ENCODE data around the gene CLTCL1. TPM values are rescaled to one million over a fixed set of nuclear protein-coding genes. Genes with fewer than 3 reads are reported as not detected.
"Not testable (repeated sequence)": the region's sequence is repeated elsewhere in the genome, so short reads cannot be mapped to it uniquely, and the experiment has no call there.

Gene CLTCL1
- polyA plus RNA-seq, 1 donor: 2.2 TPM

- Histone ChIP-seq H3K4me3 (ENCODE audit: low read length) (no peak overlapping the region), H3K27me3 (ENCODE audit: control insufficient read depth, insufficient read depth, low read length) (no peaks in the 10 kb centered on the region), H3K4me1 (ENCODE audit: control insufficient read depth, insufficient read depth, low read length) (no peaks in the 10 kb centered on the region), H3K27ac (ENCODE audit: low read length) (no peak overlapping the region), H3K9me3 (ENCODE audit: control insufficient read depth, low read depth, low read length) (no peaks in the 10 kb centered on the region), H3K36me3 (ENCODE audit: control insufficient read depth, insufficient read depth, low read length) (no peaks in the 10 kb centered on the region)
- no peak for DNase-seq
- WGBS (ENCODE audit: insufficient coverage, low lambda C conversion rate): no CpG with 5 or more reads among the region's 8 CpGs
Measured at GRCh38 chr22:19275104-19275503, 16.4 kb downstream of the CLTCL1 start.

GRCh38 chr22:19271856-19272535, 19.5 kb downstream of the CLTCL1 start:
- 100% methylated on average over 2 of the region's 10 CpGs for whole genome bisulfite sequencing (ENCODE audit: insufficient coverage, low lambda C conversion rate)
- no peak for DNase-seq
- Histone ChIP-seq H3K9me3 (ENCODE audit: control insufficient read depth, low read depth, low read length) (no peaks in the 10 kb centered on the region), H3K36me3 (ENCODE audit: control insufficient read depth, insufficient read depth, low read length) (no peaks in the 10 kb centered on the region), H3K27ac (ENCODE audit: low read length) (no peak overlapping the region), H3K4me1 (ENCODE audit: control insufficient read depth, insufficient read depth, low read length) (no peaks in the 10 kb centered on the region), H3K27me3 (ENCODE audit: control insufficient read depth, insufficient read depth, low read length) (no peaks in the 10 kb centered on the region), H3K4me3 (ENCODE audit: low read length) (no peak overlapping the region)

- H3K27ac ChIP-seq (ENCODE audit: low read length): no peak overlapping the region
- H3K27me3 ChIP-seq (ENCODE audit: control insufficient read depth, insufficient read depth, low read length): no peaks in the 10 kb centered on the region
- peaks cover 3% of the 10 kb centered on the region for H3K9me3 ChIP-seq (ENCODE audit: control insufficient read depth, low read depth, low read length)
- H3K4me1 ChIP-seq (ENCODE audit: control insufficient read depth, insufficient read depth, low read length): no peaks in the 10 kb centered on the region
- DNase-seq: no peak
- no CpG with 5 or more reads among the region's 4 CpGs for WGBS (ENCODE audit: insufficient coverage, low lambda C conversion rate)
- no peak overlapping the region for H3K4me3 ChIP-seq (ENCODE audit: low read length)
- H3K36me3 ChIP-seq (ENCODE audit: control insufficient read depth, insufficient read depth, low read length): no peaks in the 10 kb centered on the region
Measured at GRCh38 chr22:19271273-19271855, 20.2 kb downstream of the CLTCL1 start.

- no peaks in the 10 kb centered on the region for H3K36me3 ChIP-seq (ENCODE audit: control insufficient read depth, insufficient read depth, low read length)
- H3K27me3 ChIP-seq (ENCODE audit: control insufficient read depth, insufficient read depth, low read length): no peaks in the 10 kb centered on the region
- peaks cover 5% of the 10 kb centered on the region for H3K9me3 ChIP-seq (ENCODE audit: control insufficient read depth, low read depth, low read length)
- WGBS (ENCODE audit: insufficient coverage, low lambda C conversion rate): no CpG with 5 or more reads among the region's 1 CpG
- H3K4me1 ChIP-seq (ENCODE audit: control insufficient read depth, insufficient read depth, low read length): no peaks in the 10 kb centered on the region
- H3K27ac ChIP-seq (ENCODE audit: low read length): no peak overlapping the region
- no peak for DNase-seq
- H3K4me3 ChIP-seq (ENCODE audit: low read length): no peak overlapping the region
Measured at GRCh38 chr22:19270873-19271272, 20.6 kb downstream of the CLTCL1 start.

- Histone ChIP-seq H3K27ac (ENCODE audit: low read length) (no peak overlapping the region), H3K9me3 (ENCODE audit: control insufficient read depth, low read depth, low read length) (peaks cover 5% of the 10 kb centered on the region), H3K4me3 (ENCODE audit: low read length) (no peak overlapping the region), H3K36me3 (ENCODE audit: control insufficient read depth, insufficient read depth, low read length) (no peaks in the 10 kb centered on the region), H3K27me3 (ENCODE audit: control insufficient read depth, insufficient read depth, low read length) (no peaks in the 10 kb centered on the region), H3K4me1 (ENCODE audit: control insufficient read depth, insufficient read depth, low read length) (no peaks in the 10 kb centered on the region)
- DNase-seq: no peak
- no CpG with 5 or more reads among the region's 2 CpGs for WGBS (ENCODE audit: insufficient coverage, low lambda C conversion rate)
Measured at GRCh38 chr22:19266547-19267086, 24.9 kb downstream of the CLTCL1 start.

GRCh38 chr22:19265779-19266178, 25.7 kb downstream of the CLTCL1 start:
- Histone ChIP-seq H3K9me3 (ENCODE audit: control insufficient read depth, low read depth, low read length) (peaks cover 5% of the 10 kb centered on the region), H3K36me3 (ENCODE audit: control insufficient read depth, insufficient read depth, low read length) (no peaks in the 10 kb centered on the region), H3K27me3 (ENCODE audit: control insufficient read depth, insufficient read depth, low read length) (no peaks in the 10 kb centered on the region), H3K4me3 (ENCODE audit: low read length) (no peak overlapping the region), H3K27ac (ENCODE audit: low read length) (no peak overlapping the region), H3K4me1 (ENCODE audit: control insufficient read depth, insufficient read depth, low read length) (no peaks in the 10 kb centered on the region)
- no peak for DNase-seq
- WGBS (ENCODE audit: insufficient coverage, low lambda C conversion rate): no CpG with 5 or more reads among the region's 2 CpGs

GRCh38 chr22:19260804-19261203, 30.7 kb downstream of the CLTCL1 start:
- DNase-seq: no peak
- WGBS (ENCODE audit: insufficient coverage, low lambda C conversion rate): 100% methylated on average over 2 of the region's 6 CpGs
- H3K4me3 ChIP-seq (ENCODE audit: low read length): no peak overlapping the region
- H3K27me3 ChIP-seq (ENCODE audit: control insufficient read depth, insufficient read depth, low read length): no peaks in the 10 kb centered on the region
- H3K9me3 ChIP-seq (ENCODE audit: control insufficient read depth, low read depth, low read length): no peaks in the 10 kb centered on the region
- H3K4me1 ChIP-seq (ENCODE audit: control insufficient read depth, insufficient read depth, low read length): no peaks in the 10 kb centered on the region
- no peaks in the 10 kb centered on the region for H3K36me3 ChIP-seq (ENCODE audit: control insufficient read depth, insufficient read depth, low read length)
- H3K27ac ChIP-seq (ENCODE audit: low read length): no peak overlapping the region

- H3K27ac ChIP-seq (ENCODE audit: low read length): no peak overlapping the region
- H3K36me3 ChIP-seq (ENCODE audit: control insufficient read depth, insufficient read depth, low read length): no peaks in the 10 kb centered on the region
- no CpG with 5 or more reads among the region's 6 CpGs for WGBS (ENCODE audit: insufficient coverage, low lambda C conversion rate)
- DNase-seq: no peak
- no peaks in the 10 kb centered on the region for H3K4me1 ChIP-seq (ENCODE audit: control insufficient read depth, insufficient read depth, low read length)
- H3K4me3 ChIP-seq (ENCODE audit: low read length): no peak overlapping the region
- no peaks in the 10 kb centered on the region for H3K9me3 ChIP-seq (ENCODE audit: control insufficient read depth, low read depth, low read length)
- no peaks in the 10 kb centered on the region for H3K27me3 ChIP-seq (ENCODE audit: control insufficient read depth, insufficient read depth, low read length)
Measured at GRCh38 chr22:19260194-19260593, 31.3 kb downstream of the CLTCL1 start.

- not testable (repeated sequence) for H3K36me3 ChIP-seq (ENCODE audit: control insufficient read depth, insufficient read depth, low read length); H3K9me3 ChIP-seq (ENCODE audit: control insufficient read depth, low read depth, low read length); H3K27me3 ChIP-seq (ENCODE audit: control insufficient read depth, insufficient read depth, low read length); H3K4me3 ChIP-seq (ENCODE audit: low read length); H3K27ac ChIP-seq (ENCODE audit: low read length); H3K4me1 ChIP-seq (ENCODE audit: control insufficient read depth, insufficient read depth, low read length); DNase-seq
- WGBS (ENCODE audit: insufficient coverage, low lambda C conversion rate): no CpG with 5 or more reads among the region's 4 CpGs
Measured at GRCh38 chr22:19258968-19259288, 32.6 kb downstream of the CLTCL1 start.

- H3K27me3 ChIP-seq (ENCODE audit: control insufficient read depth, insufficient read depth, low read length): no peaks in the 10 kb centered on the region
- H3K4me1 ChIP-seq (ENCODE audit: control insufficient read depth, insufficient read depth, low read length): no peaks in the 10 kb centered on the region
- H3K36me3 ChIP-seq (ENCODE audit: control insufficient read depth, insufficient read depth, low read length): no peaks in the 10 kb centered on the region
- H3K4me3 ChIP-seq (ENCODE audit: low read length): no peak overlapping the region
- H3K9me3 ChIP-seq (ENCODE audit: control insufficient read depth, low read depth, low read length): no peaks in the 10 kb centered on the region
- no CpG with 5 or more reads among the region's 7 CpGs for WGBS (ENCODE audit: insufficient coverage, low lambda C conversion rate)
- DNase-seq: no peak
- H3K27ac ChIP-seq (ENCODE audit: low read length): no peak overlapping the region
Measured at GRCh38 chr22:19258371-19258770, 33.1 kb downstream of the CLTCL1 start.

GRCh38 chr22:19256362-19256761, 35.2 kb downstream of the CLTCL1 start:
- H3K27ac ChIP-seq (ENCODE audit: low read length); DNase-seq; H3K4me1 ChIP-seq (ENCODE audit: control insufficient read depth, insufficient read depth, low read length); H3K36me3 ChIP-seq (ENCODE audit: control insufficient read depth, insufficient read depth, low read length); H3K9me3 ChIP-seq (ENCODE audit: control insufficient read depth, low read depth, low read length); H3K27me3 ChIP-seq (ENCODE audit: control insufficient read depth, insufficient read depth, low read length); H3K4me3 ChIP-seq (ENCODE audit: low read length): not testable (repeated sequence)
- WGBS (ENCODE audit: insufficient coverage, low lambda C conversion rate): 100% methylated on average over 3 of the region's 8 CpGs
